ENCODE data around the gene DNAAF2.
A peak's percentile ranks its signal among the peaks of the same experiment; 100 is the strongest.

The DNAAF2 gene

DNA sequence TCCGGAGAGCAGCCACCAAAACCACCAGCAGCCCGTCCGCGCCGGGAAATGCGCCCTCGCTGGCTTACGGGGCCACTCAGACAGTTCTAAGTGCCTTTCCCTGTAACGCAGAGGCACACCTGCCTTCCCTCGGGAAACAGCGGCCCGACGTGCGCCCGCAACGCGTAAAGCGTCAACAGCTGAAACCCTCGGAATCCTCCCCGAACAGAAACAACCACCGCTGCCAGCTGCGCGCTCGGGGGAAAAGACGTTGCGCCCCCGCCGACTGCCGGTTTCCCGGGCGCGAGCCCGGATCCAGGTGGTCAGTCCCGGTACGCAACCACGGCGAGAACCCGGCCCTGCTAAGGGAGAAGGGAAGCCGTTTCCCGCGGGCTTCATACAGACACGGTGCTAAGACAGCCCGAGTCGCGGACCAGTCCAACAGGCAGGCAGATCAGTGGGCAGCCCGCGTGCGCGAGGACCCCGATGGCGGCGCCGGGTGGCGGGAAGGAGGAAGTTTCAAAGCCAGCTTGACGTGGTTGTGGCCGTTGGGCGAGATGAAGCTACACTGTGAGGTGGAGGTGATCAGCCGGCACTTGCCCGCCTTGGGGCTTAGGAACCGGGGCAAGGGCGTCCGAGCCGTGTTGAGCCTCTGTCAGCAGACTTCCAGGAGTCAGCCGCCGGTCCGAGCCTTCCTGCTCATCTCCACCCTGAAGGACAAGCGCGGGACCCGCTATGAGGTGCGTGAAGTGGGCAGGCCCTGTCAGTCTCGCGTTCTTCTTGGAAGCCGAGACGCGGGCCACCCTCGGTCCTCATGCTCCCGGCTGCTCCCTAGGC is 36.4 kb downstream of the DNAAF2 start, which contains the start of gene LRR1:
Gene LRR1, plus strand, starts transcription at position 456 of the 816 bp plus-strand sequence. Its CDS starts 81 bp downstream, at position 537.
- H4K8ac ChIP-seq (ENCODE audit: low read depth, low read length), result peak within 1 kb of the TSS; percentile 96
- no peaks in the 10 kb centered on the region for H3K27me3 ChIP-seq (ENCODE audit: insufficient read depth, low read length)
- H3K14ac ChIP-seq (ENCODE audit: low read length), result peak within 1 kb of the TSS; percentile 85
- H3K36me3 ChIP-seq (ENCODE audit: control insufficient read depth in 1 of 2, insufficient read depth in 2 of 2, low read length in 2 of 2), result peaks cover 0 to 2% of the 10 kb centered on the region in 2 experiments
- peak within 1 kb of the TSS; percentile 33 for H2AK5ac ChIP-seq (ENCODE audit: low read length)
- H3K4ac ChIP-seq (ENCODE audit: low read depth, low read length), result peak within 1 kb of the TSS; percentile 57
- H4K12ac ChIP-seq (ENCODE audit: low read depth, low read length), result peak within 1 kb of the TSS; percentile 94
- H3K9me3 ChIP-seq (ENCODE audit: insufficient read depth, low read depth, low read length), result no peaks in the 10 kb centered on the region
- no peak within 1 kb of the TSS for H3K23ac ChIP-seq (ENCODE audit: low read length)
- peak within 1 kb of the TSS; percentile 37 for H2BK12ac ChIP-seq (ENCODE audit: low read length)
- peak within 1 kb of the TSS; percentile 85 for H3K4me3 ChIP-seq (ENCODE audit: low read depth, low read length)
- WGBS (ENCODE audit: extremely low coverage, insufficient coverage, insufficient read length), result no CpG with 5 or more reads among the region's 77 CpGs
- peak within 1 kb of the TSS; percentile 93 for H3K18ac ChIP-seq (ENCODE audit: low read length)
- peaks cover 10% of the 10 kb centered on the region for H3K79me2 ChIP-seq (ENCODE audit: control insufficient read depth, insufficient read depth, low read length, poor library complexity)
- H2AFZ ChIP-seq (ENCODE audit: insufficient read depth, low read length, poor library complexity), result peak within 1 kb of the TSS; percentile 99
- H3K9ac ChIP-seq (ENCODE audit: low read length), result peak within 1 kb of the TSS; percentile 85
- peak; percentile 85 to 89 for DNase-seq
- H3K79me1 ChIP-seq (ENCODE audit: low read length), result peaks cover 16% of the 10 kb centered on the region
- H2BK120ac ChIP-seq (ENCODE audit: insufficient read depth, low read length, poor library complexity), result peak within 1 kb of the TSS; percentile 44
- peak within 1 kb of the TSS; percentile 89 for H4K91ac ChIP-seq (ENCODE audit: low read depth, low read length)
- peak within 1 kb of the TSS; percentile 95 for H3K27ac ChIP-seq (ENCODE audit: low read depth, low read length)
- H3K4me2 ChIP-seq (ENCODE audit: low read length), result peak within 1 kb of the TSS; percentile 98
- no peaks in the 10 kb centered on the region for H3K4me1 ChIP-seq (ENCODE audit: control insufficient read depth in 1 of 2, insufficient read depth in 2 of 2, low read length in 2 of 2)
- peak within 1 kb of the TSS; percentile 95 for H2BK5ac ChIP-seq (ENCODE audit: low read depth, low read length, poor library complexity)

DNA sequence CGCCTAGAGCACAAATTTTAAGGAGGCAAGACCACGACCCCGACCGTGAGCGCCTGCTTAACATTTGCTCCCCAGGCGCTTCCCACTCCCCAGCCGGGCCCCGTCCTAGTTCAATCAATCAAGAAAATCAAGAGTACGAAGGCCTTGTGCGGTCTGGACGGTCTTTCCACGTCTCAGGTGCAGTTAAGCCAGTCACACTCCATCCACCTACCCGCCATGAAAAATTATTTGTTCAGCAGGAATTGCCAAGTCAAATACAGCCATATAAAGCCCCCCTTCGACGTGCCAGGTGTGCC is 36.9 kb downstream of the DNAAF2 start:
- Histone ChIP-seq H3K4me1 (ENCODE audit: control insufficient read depth in 1 of 2, insufficient read depth in 2 of 2, low read length in 2 of 2) (no peaks in the 10 kb centered on the region), H3K4me3 (ENCODE audit: low read depth, low read length) (peak overlapping the region; percentile 85)

DNA sequence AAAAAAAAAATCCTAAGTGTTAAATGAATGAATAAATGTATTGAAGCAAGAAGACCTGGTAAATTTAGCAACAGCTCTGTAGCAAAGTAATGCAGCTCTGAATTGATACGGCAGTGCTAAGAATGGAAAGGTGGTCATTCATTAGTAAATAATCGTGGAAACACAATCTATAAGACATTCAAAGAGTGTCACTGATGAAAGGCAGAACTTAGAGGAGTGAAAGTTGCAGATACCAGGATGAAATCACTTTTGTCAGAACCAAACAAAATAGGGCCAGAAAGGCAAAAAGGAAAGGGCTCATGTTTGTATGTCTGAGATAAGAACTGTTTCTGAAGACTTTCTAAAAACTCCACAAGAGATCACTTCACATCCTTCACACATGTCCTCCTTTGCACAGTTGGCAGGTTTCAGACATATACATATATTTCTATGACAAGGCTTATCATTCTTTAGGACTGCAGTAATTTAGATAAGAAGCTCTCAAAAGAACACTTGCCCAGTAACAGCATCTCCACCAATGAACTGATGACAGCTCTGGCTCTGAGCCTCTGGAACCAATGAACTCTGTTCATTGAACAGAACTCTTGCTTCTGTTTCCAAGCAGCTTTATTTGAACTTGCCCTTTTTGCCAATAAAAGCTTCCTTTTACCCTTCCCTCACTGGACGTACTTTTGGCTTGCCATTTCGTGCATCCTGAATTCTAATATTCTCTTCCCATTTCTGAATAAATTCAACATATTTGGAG is 40.5 kb downstream of the DNAAF2 start:
- H3K23ac ChIP-seq (ENCODE audit: low read length), result no peak overlapping the region
- H3K27ac ChIP-seq (ENCODE audit: low read depth, low read length), result no peak overlapping the region
- H4K8ac ChIP-seq (ENCODE audit: low read depth, low read length), result no peak overlapping the region
- no peaks in the 10 kb centered on the region for H3K4me1 ChIP-seq (ENCODE audit: control insufficient read depth in 1 of 2, insufficient read depth in 2 of 2, low read length in 2 of 2)
- no peak overlapping the region for H3K4me2 ChIP-seq (ENCODE audit: low read length)
- no peak overlapping the region for H2BK120ac ChIP-seq (ENCODE audit: insufficient read depth, low read length, poor library complexity)
- no peak overlapping the region for H3K14ac ChIP-seq (ENCODE audit: low read length)
- no peak overlapping the region for H2AK5ac ChIP-seq (ENCODE audit: low read length)
- H3K27me3 ChIP-seq (ENCODE audit: insufficient read depth, low read length), result no peaks in the 10 kb centered on the region
- H3K9me3 ChIP-seq (ENCODE audit: insufficient read depth, low read depth, low read length), result no peaks in the 10 kb centered on the region
- H3K4me3 ChIP-seq (ENCODE audit: low read depth, low read length), result no peak overlapping the region
- H3K79me1 ChIP-seq (ENCODE audit: low read length), result peaks cover 13% of the 10 kb centered on the region
- no peak overlapping the region for H3K4ac ChIP-seq (ENCODE audit: low read depth, low read length)
- peaks cover 10% of the 10 kb centered on the region for H3K79me2 ChIP-seq (ENCODE audit: control insufficient read depth, insufficient read depth, low read length, poor library complexity)
- H3K9ac ChIP-seq (ENCODE audit: low read length), result no peak overlapping the region
- WGBS (ENCODE audit: extremely low coverage, insufficient coverage, insufficient read length), result no CpG with 5 or more reads among the region's 4 CpGs
- no peak overlapping the region for H4K91ac ChIP-seq (ENCODE audit: low read depth, low read length)
- H3K36me3 ChIP-seq (ENCODE audit: control insufficient read depth in 1 of 2, insufficient read depth in 2 of 2, low read length in 2 of 2), result no peaks in the 10 kb centered on the region
- DNase-seq, result no peak
- H4K12ac ChIP-seq (ENCODE audit: low read depth, low read length), result no peak overlapping the region
- H2BK12ac ChIP-seq (ENCODE audit: low read length), result no peak overlapping the region
- no peak overlapping the region for H2AFZ ChIP-seq (ENCODE audit: insufficient read depth, low read length, poor library complexity)
- H3K18ac ChIP-seq (ENCODE audit: low read length), result no peak overlapping the region
- H2BK5ac ChIP-seq (ENCODE audit: low read depth, low read length, poor library complexity), result no peak overlapping the region

More for the DNA sequence above, 36.9 kb downstream of the DNAAF2 start:
- no peak for DNase-seq
- H4K8ac ChIP-seq (ENCODE audit: low read depth, low read length), result peak overlapping the region; percentile 96
- H3K4me2 ChIP-seq (ENCODE audit: low read length), result peak overlapping the region; percentile 97
- H2AK5ac ChIP-seq (ENCODE audit: low read length), result no peak overlapping the region
- H3K79me2 ChIP-seq (ENCODE audit: control insufficient read depth, insufficient read depth, low read length, poor library complexity), result peaks cover 10% of the 10 kb centered on the region
- H3K9ac ChIP-seq (ENCODE audit: low read length), result peak overlapping the region; percentile 85
- no peaks in the 10 kb centered on the region for H3K27me3 ChIP-seq (ENCODE audit: insufficient read depth, low read length)
- peak overlapping the region; percentile 89 for H4K91ac ChIP-seq (ENCODE audit: low read depth, low read length)
- H3K79me1 ChIP-seq (ENCODE audit: low read length), result peaks cover 16% of the 10 kb centered on the region
- H3K14ac ChIP-seq (ENCODE audit: low read length), result peak overlapping the region; percentile 85
- peaks cover 0 to 2% of the 10 kb centered on the region in 2 experiments for H3K36me3 ChIP-seq (ENCODE audit: control insufficient read depth in 1 of 2, insufficient read depth in 2 of 2, low read length in 2 of 2)
- H3K4ac ChIP-seq (ENCODE audit: low read depth, low read length), result peak overlapping the region; percentile 57
- H3K9me3 ChIP-seq (ENCODE audit: insufficient read depth, low read depth, low read length), result no peaks in the 10 kb centered on the region
- no CpG with 5 or more reads among the region's 15 CpGs for WGBS (ENCODE audit: extremely low coverage, insufficient coverage, insufficient read length)
- no peak overlapping the region for H3K23ac ChIP-seq (ENCODE audit: low read length)
- H2BK12ac ChIP-seq (ENCODE audit: low read length), result peak overlapping the region; percentile 37
- H2BK5ac ChIP-seq (ENCODE audit: low read depth, low read length, poor library complexity), result peak overlapping the region; percentile 95
- H3K27ac ChIP-seq (ENCODE audit: low read depth, low read length), result peak overlapping the region; percentile 95
- H4K12ac ChIP-seq (ENCODE audit: low read depth, low read length), result peak overlapping the region; percentile 94
- peak overlapping the region; percentile 44 for H2BK120ac ChIP-seq (ENCODE audit: insufficient read depth, low read length, poor library complexity)
- H3K18ac ChIP-seq (ENCODE audit: low read length), result peak overlapping the region; percentile 93
- peak overlapping the region; percentile 99 for H2AFZ ChIP-seq (ENCODE audit: insufficient read depth, low read length, poor library complexity)

DNA sequence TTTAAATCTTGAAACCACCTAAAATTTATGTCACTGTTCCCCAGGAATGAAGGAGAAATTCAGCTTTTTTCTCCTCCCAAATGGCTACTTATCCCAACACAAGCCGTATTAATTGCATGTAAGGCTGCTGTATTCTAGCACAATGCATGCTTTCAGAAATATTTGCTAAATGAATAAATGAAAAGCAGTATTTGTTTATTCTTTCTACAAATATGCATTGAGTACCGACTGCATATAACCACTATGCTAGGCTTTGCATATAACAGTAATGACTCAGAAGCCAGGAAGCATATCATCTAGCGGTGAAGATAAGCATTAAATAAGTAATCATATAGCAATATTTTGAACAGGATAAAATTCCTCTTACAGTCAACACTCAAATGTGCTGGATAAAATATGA is 42.0 kb downstream of the DNAAF2 start:
- no peak overlapping the region for H3K4me2 ChIP-seq (ENCODE audit: low read length)
- no peaks in the 10 kb centered on the region for H3K79me2 ChIP-seq (ENCODE audit: control insufficient read depth, insufficient read depth, low read length, poor library complexity)
- H3K9ac ChIP-seq (ENCODE audit: low read length), result no peak overlapping the region
- no peak overlapping the region for H2BK120ac ChIP-seq (ENCODE audit: insufficient read depth, low read length, poor library complexity)
- H4K12ac ChIP-seq (ENCODE audit: low read depth, low read length), result no peak overlapping the region
- no peak overlapping the region for H3K27ac ChIP-seq (ENCODE audit: low read depth, low read length)
- peak in 1 of 2 donors; percentile 35 for DNase-seq
- no peaks in the 10 kb centered on the region for H3K36me3 ChIP-seq (ENCODE audit: control insufficient read depth in 1 of 2, insufficient read depth in 2 of 2, low read length in 2 of 2)
- no peak overlapping the region for H4K91ac ChIP-seq (ENCODE audit: low read depth, low read length)
- H3K14ac ChIP-seq (ENCODE audit: low read length), result no peak overlapping the region
- H2AFZ ChIP-seq (ENCODE audit: insufficient read depth, low read length, poor library complexity), result no peak overlapping the region
- no peak overlapping the region for H3K23ac ChIP-seq (ENCODE audit: low read length)
- H3K79me1 ChIP-seq (ENCODE audit: low read length), result no peaks in the 10 kb centered on the region
- H2BK5ac ChIP-seq (ENCODE audit: low read depth, low read length, poor library complexity), result no peak overlapping the region
- no peaks in the 10 kb centered on the region for H3K4me1 ChIP-seq (ENCODE audit: control insufficient read depth in 1 of 2, insufficient read depth in 2 of 2, low read length in 2 of 2)
- no peak overlapping the region for H3K4me3 ChIP-seq (ENCODE audit: low read depth, low read length)
- no peak overlapping the region for H3K4ac ChIP-seq (ENCODE audit: low read depth, low read length)
- no peaks in the 10 kb centered on the region for H3K9me3 ChIP-seq (ENCODE audit: insufficient read depth, low read depth, low read length)
- H4K8ac ChIP-seq (ENCODE audit: low read depth, low read length), result no peak overlapping the region
- H3K27me3 ChIP-seq (ENCODE audit: insufficient read depth, low read length), result no peaks in the 10 kb centered on the region
- no peak overlapping the region for H3K18ac ChIP-seq (ENCODE audit: low read length)
- H2AK5ac ChIP-seq (ENCODE audit: low read length), result no peak overlapping the region
- no CpG with 5 or more reads among the region's 3 CpGs for WGBS (ENCODE audit: extremely low coverage, insufficient coverage, insufficient read length)
- no peak overlapping the region for H2BK12ac ChIP-seq (ENCODE audit: low read length)
